Endodermal cell (in vitro differentiated cells): ENCODE measurements around the gene SUPT3H. TPM values are rescaled to one million over a fixed set of nuclear protein-coding genes. Genes with fewer than 3 reads are reported as not detected.

Experiments used
- DNase-seq: peaks from one replicate; pipeline ENCODE4 v3.0.0-alpha.2; 2017
- H3K27ac ChIP-seq: 2 replicates; pipeline ENCODE4 v1.5.1; 2013; ENCODE audit warnings: mild to moderate bottlenecking, low read depth, low read length, moderate library complexity
- H3K27me3 ChIP-seq: 2 replicates; pipeline ENCODE4 v1.6.1; 2013; ENCODE audit warnings: mild to moderate bottlenecking, low read length, moderate library complexity; ENCODE audit not compliant: insufficient read depth, control insufficient read depth, poor library complexity, severe bottlenecking
- H3K36me3 ChIP-seq: 2 replicates; pipeline ENCODE4 v1.7.0; 2013; ENCODE audit warnings: mild to moderate bottlenecking, low read length, moderate library complexity; ENCODE audit not compliant: control insufficient read depth, insufficient read depth
- H3K4me1 ChIP-seq: one replicate; pipeline ENCODE4 v1.7.0; 2013; ENCODE audit warnings: low read length; ENCODE audit not compliant: control insufficient read depth, insufficient read depth
- H3K4me3 ChIP-seq: 2 replicates; pipeline ENCODE4 v1.5.1; 2013; ENCODE audit warnings: mild to moderate bottlenecking, low read length, moderate library complexity
- H3K9ac ChIP-seq: 2 replicates; pipeline ENCODE4 v1.6.1; 2013; ENCODE audit warnings: mild to moderate bottlenecking, low read length, moderate library complexity; ENCODE audit not compliant: poor library complexity, severe bottlenecking; ENCODE audit errors: extremely low read depth
- H3K9me3 ChIP-seq: 2 replicates; pipeline ENCODE4 v1.6.1; 2013; ENCODE audit warnings: mild to moderate bottlenecking, low read length, moderate library complexity; ENCODE audit not compliant: control insufficient read depth
- H3K27ac Mint-ChIP-seq: 2 replicates; pipeline ENCODE4 v1.8.0; 2020; ENCODE audit warnings: mixed read lengths
- H3K27me3 Mint-ChIP-seq: 2 replicates; pipeline ENCODE4 v1.8.0; 2021; ENCODE audit warnings: mild to moderate bottlenecking, mixed read lengths; ENCODE audit not compliant: insufficient read depth
- H3K36me3 Mint-ChIP-seq: 2 replicates; pipeline ENCODE4 v1.8.0; 2020; ENCODE audit warnings: low read depth, mixed read lengths
- H3K4me1 Mint-ChIP-seq: 2 replicates; pipeline ENCODE4 v1.8.0; 2020; ENCODE audit warnings: mixed read lengths
- H3K4me3 Mint-ChIP-seq: 2 replicates; pipeline ENCODE4 v1.8.0; 2020; ENCODE audit warnings: mild to moderate bottlenecking, moderate library complexity, mixed read lengths
- H3K9me3 Mint-ChIP-seq: 2 replicates; pipeline ENCODE4 v1.8.0; 2020; ENCODE audit warnings: mild to moderate bottlenecking, mixed read lengths
- CTCF ChIP-seq: fragments of 200-600 bp; sonication (generic); conservative IDR thresholded peaks from 2 replicates; pipeline ENCODE4 v1.5.0; 2021; ENCODE audit warnings: antibody characterized with exemption, mild to moderate bottlenecking
- WGBS, 2 experiments: methylation state at CpG; one replicate each; pipeline versions ENCODE4 v1.1.5 to v1.1.7; 2013; ENCODE audit warnings: missing lambda C conversion rate in 2 of 2, mixed read lengths in 1 of 2; ENCODE audit not compliant: insufficient coverage in 1 of 2, insufficient read length in 1 of 2; 5-methylcytosine and 5-hydroxymethylcytosine counted together
- total RNA-seq, 2 donors: library from RNA; stranded (reverse); fragmentation: NEBNext Ultra II Directional in 1 of 2; extraction: Animal tissue kit (Norgen Biotek cat#: 25700) in 1 of 2; gene quantifications; 2 replicates in 1 of 2; 3 replicates in 1 of 2; pipeline ENCODE4 v1.2.1, GENCODE V29; 2021

SUPT3H gene
- total RNA-seq, 2 donors from 2014 or later = 32.4 to 34.7 TPM

DNA sequence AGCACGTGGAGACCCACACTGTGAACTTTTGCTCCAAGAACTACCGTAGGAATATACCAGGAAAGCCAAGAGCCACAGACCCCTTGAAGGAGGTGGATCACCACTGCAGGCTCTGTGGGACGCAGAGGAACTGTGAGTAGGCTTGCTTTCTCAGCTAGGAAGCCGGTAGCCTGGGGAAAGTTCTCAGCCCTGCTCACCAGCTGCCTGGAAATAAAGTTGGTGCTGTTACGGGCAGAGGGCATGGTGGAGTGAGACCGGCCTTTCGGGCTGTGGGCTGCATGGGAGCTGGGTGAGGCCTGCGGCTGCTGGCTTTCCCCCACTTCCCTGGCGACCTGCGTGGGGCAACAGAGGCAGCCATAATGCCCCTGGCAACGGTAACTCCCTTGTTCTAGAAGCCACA lies 422.6 kb downstream of the SUPT3H start:
- H3K36me3 Mint-ChIP-seq = peaks cover 29% of the 10 kb centered on the region
- no peak for TF ChIP-seq CTCF

DNA sequence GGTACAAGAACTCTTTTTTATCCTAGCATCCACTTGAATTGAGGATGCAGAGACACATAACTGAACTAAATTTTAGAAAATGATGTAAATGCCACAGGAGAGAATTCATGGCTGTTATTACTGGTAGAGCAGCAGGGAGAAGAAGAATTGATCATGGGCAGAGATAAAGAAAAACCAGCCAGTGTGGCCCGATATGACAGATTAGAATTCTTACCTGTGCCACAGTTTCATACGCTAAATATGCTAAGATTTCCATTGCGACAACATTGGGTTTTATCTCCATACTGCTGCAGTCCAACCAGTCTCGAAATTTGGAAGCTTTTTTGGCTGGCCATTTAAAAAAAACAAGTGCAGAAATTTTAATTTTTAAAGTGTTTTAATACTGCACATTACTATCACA lies 423.5 kb downstream of the SUPT3H start:
- H3K4me3 ChIP-seq = no peak overlapping the region
- peaks cover 14% of the 10 kb centered on the region for H3K36me3 ChIP-seq
- H3K4me1 ChIP-seq = no peaks in the 10 kb centered on the region
- no peak overlapping the region for H3K27ac Mint-ChIP-seq
- H3K36me3 Mint-ChIP-seq = peaks cover 37% of the 10 kb centered on the region
- no peak overlapping the region for H3K4me3 Mint-ChIP-seq
- H3K9me3 Mint-ChIP-seq = peaks cover 27% of the 10 kb centered on the region
- no peaks in the 10 kb centered on the region for H3K4me1 Mint-ChIP-seq
- WGBS, 2 experiments = 80 to 92% methylated on average over 2 to 4 of the region's 4 CpGs
- H3K27me3 ChIP-seq = no peaks in the 10 kb centered on the region
- TF ChIP-seq CTCF = no peak
- no peak for DNase-seq
- H3K9ac ChIP-seq = no peak overlapping the region
- H3K9me3 ChIP-seq = peaks cover 12% of the 10 kb centered on the region
- H3K27me3 Mint-ChIP-seq = no peaks in the 10 kb centered on the region
- no peak overlapping the region for H3K27ac ChIP-seq

More for the DNA sequence above, 422.6 kb downstream of the SUPT3H start:
- Histone ChIP-seq H3K9ac (no peak overlapping the region), H3K27me3 (no peaks in the 10 kb centered on the region), H3K4me3 (no peak overlapping the region), H3K27ac (no peak overlapping the region), H3K9me3 (peaks cover 4% of the 10 kb centered on the region), H3K4me1 (no peaks in the 10 kb centered on the region), H3K36me3 (peaks cover 9% of the 10 kb centered on the region)
- Mint-ChIP-seq H3K27ac (no peak overlapping the region), H3K4me1 (no peaks in the 10 kb centered on the region), H3K27me3 (no peaks in the 10 kb centered on the region), H3K9me3 (peaks cover 18% of the 10 kb centered on the region), H3K4me3 (no peak overlapping the region)
- DNase-seq = no peak
- WGBS, 2 experiments = 90 to 97% methylated on average over 6 to 11 of the region's 11 CpGs

GRCh38 chr6:44951253-44951747 lies 426.4 kb downstream of the SUPT3H start:
- Histone ChIP-seq H3K4me1 (no peaks in the 10 kb centered on the region), H3K36me3 (peaks cover 14% of the 10 kb centered on the region), H3K27ac (peak overlapping the region; percentile 29), H3K9me3 (peaks cover 22% of the 10 kb centered on the region), H3K9ac (no peak overlapping the region), H3K27me3 (no peaks in the 10 kb centered on the region), H3K4me3 (no peak overlapping the region)
- no peak for DNase-seq
- TF ChIP-seq CTCF = no peak
- H3K4me1 Mint-ChIP-seq = no peaks in the 10 kb centered on the region
- no peaks in the 10 kb centered on the region for H3K27me3 Mint-ChIP-seq
- H3K9me3 Mint-ChIP-seq = peaks cover 41% of the 10 kb centered on the region
- 57 to 89% methylated on average over 2 of the region's 2 CpGs for WGBS, 2 experiments
- H3K27ac Mint-ChIP-seq = no peak overlapping the region
- no peak overlapping the region for H3K4me3 Mint-ChIP-seq
- H3K36me3 Mint-ChIP-seq = peaks cover 44% of the 10 kb centered on the region
